Esophagus muscularis mucosa (tissue), 4 donors: Measurements from ENCODE around the gene CPEB3. TPM values are rescaled to one million over a fixed set of nuclear protein-coding genes. Genes with fewer than 3 reads are reported as not detected.
"Not testable (repeated sequence)": the region's sequence is repeated elsewhere in the genome, so short reads cannot be mapped to it uniquely, and the experiment has no call there.

Source experiments
- DNase-seq: peaks from one replicate; pipeline ENCODE4 v3.0.0-alpha.2; 2017; ENCODE audit errors: extremely low spot score
- H3K27ac ChIP-seq, 4 donors: fragments of 200-600 bp; sonication (generic); replicated peaks in 1 of 4; 1 replicate in 3 of 4; 2 replicates in 1 of 4; pipeline ENCODE4 v1.5.1; 2016 to 2019; ENCODE audit warnings: mild to moderate bottlenecking in 1 of 4
- H3K27me3 ChIP-seq, 4 donors: fragments of 200-600 bp; sonication (generic); one replicate each; pipeline versions ENCODE4 v1.5.1 to v1.6.0; 2016 to 2019
- H3K36me3 ChIP-seq, 4 donors: fragments of 200-600 bp; sonication (generic); one replicate each; pipeline ENCODE4 v1.5.1; 2016 to 2019
- H3K4me1 ChIP-seq, 4 donors: fragments of 200-600 bp; sonication (generic); one replicate each; pipeline ENCODE4 v1.5.1; 2016 to 2019
- H3K4me3 ChIP-seq, 4 donors: fragments of 200-600 bp; sonication (generic); 1 replicate in 2 of 4; 2 replicates in 2 of 4; pipeline ENCODE4 v1.5.1; 2016 to 2019; ENCODE audit warnings: mild to moderate bottlenecking in 4 of 4, moderate library complexity in 1 of 4
- H3K9me3 ChIP-seq, 4 donors: fragments of 200-600 bp; sonication (generic); 1 replicate in 3 of 4; 2 replicates in 1 of 4; pipeline ENCODE4 v1.5.1; 2016 to 2019
- CTCF ChIP-seq, 3 experiments: fragments of 200-600 bp in 2 of 3; fragments of 450-650 bp in 1 of 3; sonication (generic) in 2 of 3; IDR thresholded peaks; one replicate each; pipeline ENCODE4 v1.5.1; 2017 to 2019; ENCODE audit warnings: antibody characterized with exemption in 3 of 3, mild to moderate bottlenecking in 2 of 3, moderate library complexity in 1 of 3
- EP300 ChIP-seq: sonication (generic); formaldehyde crosslinking; IDR thresholded peaks from one replicate; pipeline ENCODE4 v1.6.1; 2017; ENCODE audit warnings: antibody characterized with exemption
- POLR2A ChIP-seq: fragments of 450-650 bp; IDR thresholded peaks from one replicate; pipeline ENCODE4 v1.6.1; 2017; ENCODE audit warnings: antibody characterized with exemption, moderate library complexity, mild to moderate bottlenecking, low read depth
- POLR2AphosphoS5 ChIP-seq, 2 donors: sonication (generic); formaldehyde crosslinking; IDR thresholded peaks; one replicate each; pipeline ENCODE4 v1.6.1; 2017; ENCODE audit warnings: antibody characterized with exemption in 2 of 2
- WGBS: methylation state at CpG from one replicate; pipeline ENCODE4 v1.1.5; 2018; 5-methylcytosine and 5-hydroxymethylcytosine counted together
- intact Hi-C: fragments of 100-400 bp; cut with DNase I; formaldehyde crosslinking; loops from one replicate; pipeline ENCODE4 v1.15.1; 2023
- total RNA-seq, 4 donors: library from RNA; depleted of rRNA; stranded (reverse); fragments of >200 nt; gene quantifications; one replicate each; pipeline versions ENCODE4 v1.1.0 to v1.2.1, GENCODE V29; 2016

CPEB3 gene
- total RNA-seq, 4 donors from 2014 or later: 6.8 to 11.0 (median 10.4) TPM

GRCh38 chr10:92231196-92231595 is 59.7 kb downstream of the CPEB3 start:
- peaks cover 19 to 70% (median 45%) of the 10 kb centered on the region in 4 donors for H3K4me1 ChIP-seq
- WGBS: 45% methylated on average over 1 of the region's 1 CpG
- no peak for DNase-seq
- peaks cover 0 to 22% (median 9%) of the 10 kb centered on the region in 4 donors for H3K36me3 ChIP-seq
- no peaks in the 10 kb centered on the region for H3K27me3 ChIP-seq
- no peaks in the 10 kb centered on the region for H3K9me3 ChIP-seq
- no peak for TF ChIP-seq POLR2A
- TF ChIP-seq EP300: no peak
- TF ChIP-seq CTCF (IDR thresholded peaks at IDR 0.05): no peak
- TF ChIP-seq POLR2AphosphoS5 (IDR thresholded peaks at IDR 0.05): no peak
- intact Hi-C loops: no loop called here
- peak overlapping the region; percentile 46 to 59 (median 56) for H3K27ac ChIP-seq
- no peak overlapping the region for H3K4me3 ChIP-seq

GRCh38 chr10:92222603-92223262 is 68.1 kb downstream of the CPEB3 start:
- Histone ChIP-seq H3K4me3 (no peak overlapping the region), H3K4me1 (peaks cover 0 to 29% (median 21%) of the 10 kb centered on the region in 4 donors), H3K27me3 (no peaks in the 10 kb centered on the region), H3K27ac (no peak overlapping the region), H3K9me3 (no peaks in the 10 kb centered on the region), H3K36me3 (peaks cover 0 to 22% (median 4%) of the 10 kb centered on the region in 4 donors)
- TF ChIP-seq CTCF (IDR thresholded peaks at IDR 0.05) (no peak), POLR2A (no peak), POLR2AphosphoS5 (IDR thresholded peaks at IDR 0.05) (no peak), EP300 (no peak)
- no peak for DNase-seq
- intact Hi-C loops: no loop called here
- 61% methylated on average over 1 of the region's 1 CpG for WGBS

- H3K4me3 ChIP-seq: no peak overlapping the region
- H3K4me1 ChIP-seq: peaks cover 0 to 28% (median 16%) of the 10 kb centered on the region in 4 donors
- WGBS: 94% methylated on average over 6 of the region's 6 CpGs
- TF ChIP-seq EP300: no peak
- TF ChIP-seq POLR2A: no peak
- TF ChIP-seq CTCF (IDR thresholded peaks at IDR 0.05): no peak
- TF ChIP-seq POLR2AphosphoS5 (IDR thresholded peaks at IDR 0.05): no peak
- intact Hi-C loops: no loop called here
- no peak for DNase-seq
- H3K9me3 ChIP-seq: no peaks in the 10 kb centered on the region
- peaks cover 0 to 15% (median 9%) of the 10 kb centered on the region in 4 donors for H3K36me3 ChIP-seq
- no peaks in the 10 kb centered on the region for H3K27me3 ChIP-seq
- H3K27ac ChIP-seq: no peak overlapping the region
Measured at GRCh38 chr10:92219559-92219958, 71.3 kb downstream of the CPEB3 start.

- no peak for TF ChIP-seq EP300
- TF ChIP-seq POLR2AphosphoS5 (IDR thresholded peaks at IDR 0.05): no peak
- no peak for TF ChIP-seq CTCF (IDR thresholded peaks at IDR 0.05)
- TF ChIP-seq POLR2A: no peak
- H3K4me1 ChIP-seq: peaks cover 0 to 30% (median 14%) of the 10 kb centered on the region in 4 donors
- H3K27me3 ChIP-seq: no peaks in the 10 kb centered on the region
- 99% methylated on average over 3 of the region's 3 CpGs for WGBS
- H3K9me3 ChIP-seq: no peaks in the 10 kb centered on the region
- H3K4me3 ChIP-seq: no peak overlapping the region
- H3K27ac ChIP-seq: no peak overlapping the region
- DNase-seq: no peak
- peaks cover 0 to 15% (median 9%) of the 10 kb centered on the region in 4 donors for H3K36me3 ChIP-seq
- intact Hi-C loops: no loop called here
Measured at GRCh38 chr10:92218569-92218968, 72.3 kb downstream of the CPEB3 start.

- DNase-seq, H3K9me3 ChIP-seq, H3K4me3 ChIP-seq, H3K27ac ChIP-seq, H3K27me3 ChIP-seq, intact Hi-C loops: not testable (repeated sequence)
- 86% methylated on average over 12 of the region's 12 CpGs for WGBS
- Histone ChIP-seq H3K36me3 (peaks cover 0 to 10% (median 7%) of the 10 kb centered on the region in 4 donors), H3K4me1 (peaks cover under 1 to 31% (median 8%) of the 10 kb centered on the region in 4 donors)
Measured at GRCh38 chr10:92216608-92217007, 74.3 kb downstream of the CPEB3 start.

GRCh38 chr10:92215222-92215621 is 75.7 kb downstream of the CPEB3 start:
- H3K9me3 ChIP-seq, H3K27me3 ChIP-seq, H3K36me3 ChIP-seq, H3K27ac ChIP-seq, DNase-seq, H3K4me3 ChIP-seq, intact Hi-C loops: not testable (repeated sequence)
- 96% methylated on average over 9 of the region's 9 CpGs for WGBS
- H3K4me1 ChIP-seq: peaks cover 6 to 40% (median 13%) of the 10 kb centered on the region in 4 donors
